Measurements from ENCODE around the gene KLHL41. TPM values are rescaled to one million over a fixed set of nuclear protein-coding genes. Genes with fewer than 3 reads are reported as not detected.
"Not testable (repeated sequence)": the region's sequence is repeated elsewhere in the genome, so short reads cannot be mapped to it uniquely, and the experiment has no call there.

Gene KLHL41
- total and polyA plus RNA-seq, 12 donors, result 32.5 to 185 (median 126) TPM

DNA sequence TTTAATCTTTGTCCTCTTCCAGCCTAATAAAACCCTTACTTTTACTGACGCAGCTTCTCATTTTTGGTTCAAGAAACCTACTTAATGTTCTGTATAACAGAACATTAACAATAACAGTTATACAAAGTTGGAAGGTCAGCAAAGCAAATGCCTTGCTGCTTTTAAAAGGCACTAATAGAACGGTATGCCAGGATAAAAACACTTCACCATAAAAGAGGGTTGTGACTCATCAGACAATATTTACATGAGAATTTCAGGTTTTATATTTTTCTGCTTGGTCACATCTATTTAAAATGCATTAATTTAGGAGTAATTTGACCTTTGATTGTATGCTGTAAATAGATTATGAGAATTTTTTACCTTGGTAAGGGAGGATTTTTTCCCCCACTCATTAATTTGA lies 3.0 kb downstream of the KLHL41 start:
- Histone ChIP-seq H3K27me3 (no peaks in the 10 kb centered on the region), H3K4me1 (peaks cover 0 to 27% (median 12%) of the 10 kb centered on the region in 9 donors), H3K36me3 (peaks cover 0 to 5% (median 0%) of the 10 kb centered on the region in 9 donors), H3K4me3 (peak overlapping the region in 7 of 10 donors; percentile 17 to 54 (median 46)), H3K27ac (peak overlapping the region in 8 of 10 donors; percentile 7 to 78 (median 64)), H3K9me3 (no peaks in the 10 kb centered on the region)
- TF ChIP-seq, protein P1, sequence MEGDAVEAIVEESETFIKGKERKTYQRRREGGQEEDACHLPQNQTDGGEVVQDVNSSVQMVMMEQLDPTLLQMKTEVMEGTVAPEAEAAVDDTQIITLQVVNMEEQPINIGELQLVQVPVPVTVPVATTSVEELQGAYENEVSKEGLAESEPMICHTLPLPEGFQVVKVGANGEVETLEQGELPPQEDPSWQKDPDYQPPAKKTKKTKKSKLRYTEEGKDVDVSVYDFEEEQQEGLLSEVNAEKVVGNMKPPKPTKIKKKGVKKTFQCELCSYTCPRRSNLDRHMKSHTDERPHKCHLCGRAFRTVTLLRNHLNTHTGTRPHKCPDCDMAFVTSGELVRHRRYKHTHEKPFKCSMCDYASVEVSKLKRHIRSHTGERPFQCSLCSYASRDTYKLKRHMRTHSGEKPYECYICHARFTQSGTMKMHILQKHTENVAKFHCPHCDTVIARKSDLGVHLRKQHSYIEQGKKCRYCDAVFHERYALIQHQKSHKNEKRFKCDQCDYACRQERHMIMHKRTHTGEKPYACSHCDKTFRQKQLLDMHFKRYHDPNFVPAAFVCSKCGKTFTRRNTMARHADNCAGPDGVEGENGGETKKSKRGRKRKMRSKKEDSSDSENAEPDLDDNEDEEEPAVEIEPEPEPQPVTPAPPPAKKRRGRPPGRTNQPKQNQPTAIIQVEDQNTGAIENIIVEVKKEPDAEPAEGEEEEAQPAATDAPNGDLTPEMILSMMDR (IDR thresholded peaks at IDR 0.05), result no peak
- intact Hi-C loops (cut with DNase I), result no loop called here
- DNase-seq (no peak), ATAC-seq (peak in 1 of 8 donors; percentile 32)
- WGBS, 2 donors, result 52 to 66% methylated on average over 2 of the region's 2 CpGs

DNA sequence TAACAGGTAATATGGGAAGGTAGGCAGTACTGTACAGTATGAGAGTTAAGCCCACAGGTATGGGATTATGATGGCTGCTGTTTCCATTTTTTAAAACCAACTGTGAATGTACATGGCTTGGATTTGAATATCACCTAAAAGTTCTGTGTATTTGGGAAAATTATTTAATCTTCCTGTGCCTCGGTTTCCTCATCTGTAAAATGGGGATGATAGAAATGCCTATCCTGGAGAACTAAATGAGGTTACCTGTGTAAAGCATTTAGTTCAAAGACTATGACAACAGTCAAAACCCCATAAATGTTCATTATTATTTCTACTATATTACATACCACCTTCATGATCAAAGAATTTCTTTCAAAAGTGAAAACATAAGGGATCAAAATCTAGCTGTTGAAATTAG lies 3.6 kb downstream of the KLHL41 start:
- Histone ChIP-seq H3K4me1 (peaks cover 0 to 27% (median 11%) of the 10 kb centered on the region in 9 donors), H3K36me3 (peaks cover 0 to 8% (median 0%) of the 10 kb centered on the region in 9 donors), H3K27ac (peak overlapping the region in 8 of 10 donors; percentile 7 to 78 (median 64)), H3K27me3 (no peaks in the 10 kb centered on the region), H3K4me3 (peak overlapping the region in 4 of 10 donors; percentile 17 to 54 (median 46)), H3K9me3 (no peaks in the 10 kb centered on the region)
- ATAC-seq (no peak), DNase-seq (no peak)
- 96 to 100% methylated on average over 1 of the region's 1 CpG for WGBS, 2 donors
- TF ChIP-seq, protein P1 (IDR thresholded peaks at IDR 0.05), result no peak
- intact Hi-C loops (cut with DNase I), result no loop called here

DNA sequence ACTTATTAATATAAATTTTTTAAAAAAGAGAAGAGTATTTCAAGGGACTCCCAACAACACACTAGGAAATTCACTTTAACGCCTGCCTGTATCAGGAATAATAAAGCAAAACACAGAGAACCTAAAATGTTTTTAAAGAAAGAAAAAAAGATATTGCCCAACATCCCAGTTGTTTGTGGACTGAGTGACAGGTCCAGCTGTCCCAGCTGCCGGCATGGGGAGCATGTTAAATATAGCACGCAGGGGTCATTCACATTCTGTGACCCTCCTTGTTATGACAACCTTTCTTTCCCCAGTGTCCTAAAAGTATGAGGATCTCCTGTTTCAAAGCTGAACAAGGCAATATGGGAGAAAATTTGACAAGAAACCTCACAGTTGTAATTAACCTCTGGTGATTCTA lies 4.4 kb downstream of the KLHL41 start:
- peaks cover 0 to 27% (median 9%) of the 10 kb centered on the region in 9 donors for H3K4me1 ChIP-seq
- TF ChIP-seq, protein P1 (IDR thresholded peaks at IDR 0.05), result no peak
- H3K27me3 ChIP-seq, result no peaks in the 10 kb centered on the region
- H3K9me3 ChIP-seq, result no peaks in the 10 kb centered on the region
- H3K36me3 ChIP-seq, result peaks cover 0 to 17% (median 0%) of the 10 kb centered on the region in 9 donors
- H3K4me3 ChIP-seq, result no peak overlapping the region
- H3K27ac ChIP-seq, result peak overlapping the region in 8 of 10 donors; percentile 5 to 78 (median 44)
- ATAC-seq (peak in 6 of 8 donors; percentile 51 to 73 (median 64)), DNase-seq (peak; percentile 24 to 32)
- 43 to 46% methylated on average over 3 of the region's 3 CpGs for WGBS, 2 donors
- intact Hi-C loops (cut with DNase I), result no loop called here

DNA sequence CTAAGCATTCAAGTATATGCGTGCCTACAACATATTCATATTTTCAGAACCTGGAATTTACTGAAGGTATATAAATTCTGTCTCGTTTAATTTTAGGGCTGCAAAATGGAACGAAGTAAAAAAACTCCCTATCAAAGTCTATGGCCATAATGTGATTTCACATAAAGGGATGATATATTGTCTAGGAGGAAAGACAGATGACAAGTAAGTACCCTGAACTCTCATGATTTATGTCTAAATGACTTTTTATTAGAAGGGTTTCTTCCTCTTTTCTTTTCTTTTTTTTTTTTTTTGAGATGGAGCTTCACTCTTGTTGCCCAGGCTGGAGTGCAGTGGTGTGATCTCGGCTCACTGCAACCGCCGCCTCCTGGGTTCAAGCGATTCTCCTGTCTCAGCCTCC lies 5.3 kb downstream of the KLHL41 start:
- H3K27ac ChIP-seq, result peak overlapping the region in 5 of 10 donors; percentile 30 to 78 (median 51)

DNA sequence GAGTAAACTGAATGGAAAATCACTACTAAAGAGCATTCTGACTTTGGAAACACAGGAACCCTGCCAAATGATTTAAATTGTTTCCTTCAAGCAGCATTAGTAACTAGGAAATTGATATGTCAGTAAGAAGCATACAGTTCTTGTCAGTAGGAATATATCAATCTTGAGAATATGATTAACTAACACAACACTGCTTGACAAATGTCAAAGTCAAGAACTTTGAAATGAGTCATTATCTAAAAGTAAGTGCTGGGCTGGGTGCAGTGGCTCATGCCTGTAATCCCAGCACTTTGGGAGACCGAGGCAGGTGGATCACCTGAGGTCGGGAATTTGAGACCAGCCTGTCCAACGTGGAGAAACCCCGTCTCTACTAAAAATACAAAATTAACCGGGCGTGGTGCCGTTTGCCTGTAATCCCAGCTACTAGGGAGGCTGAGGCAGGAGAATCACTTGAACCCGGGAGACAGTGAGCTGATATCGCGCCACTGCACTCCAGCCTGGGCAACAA lies 7.0 kb downstream of the KLHL41 start:
- Histone ChIP-seq H3K36me3 (peaks cover 0 to 30% (median 0%) of the 10 kb centered on the region in 9 donors), H3K27ac (peak overlapping the region in 3 of 10 donors; percentile 9 to 32 (median 10)), H3K4me1 (peaks cover 0 to 19% (median 4%) of the 10 kb centered on the region in 9 donors)
- DNase-seq; H3K9me3 ChIP-seq; intact Hi-C loops (cut with DNase I); H3K4me3 ChIP-seq; H3K27me3 ChIP-seq: not testable (repeated sequence)
- ATAC-seq, result peak in 2 of 8 donors; percentile 31 to 57
- WGBS, 2 donors, result 91 to 97% methylated on average over 10 of the region's 10 CpGs

More for the DNA sequence above, 5.3 kb downstream of the KLHL41 start:
- H3K27me3 ChIP-seq; H3K4me3 ChIP-seq; ATAC-seq; intact Hi-C loops (cut with DNase I); H3K9me3 ChIP-seq; DNase-seq: not testable (repeated sequence)
- 92 to 93% methylated on average over 7 of the region's 7 CpGs for WGBS, 2 donors
- Histone ChIP-seq H3K36me3 (peaks cover 0 to 18% (median 0%) of the 10 kb centered on the region in 9 donors), H3K4me1 (peaks cover 0 to 19% (median 4%) of the 10 kb centered on the region in 9 donors)
